SK-N-MC (cell line): Measurements from ENCODE around the gene OR4K5.

ENCODE experiments used
- EZH2 ChIP-seq: fragments of 200-600 bp; sonication (generic); IDR thresholded peaks from one replicate; pipeline ENCODE4 v1.6.1; 2017; ENCODE audit warnings: antibody characterized with exemption
- FOXP2 ChIP-seq: optimal IDR thresholded peaks from 2 replicates; pipeline ENCODE3; 2011; ENCODE audit warnings: mild to moderate bottlenecking, moderate library complexity; ENCODE audit not compliant: insufficient read depth; ENCODE audit errors: extremely low read length, control extremely low read depth
- POLR2AphosphoS5 ChIP-seq: IDR thresholded peaks from 2 replicates; pipeline ENCODE4 v1.6.1; 2012; ENCODE audit warnings: mild to moderate bottlenecking, low read depth, low read length, borderline replicate concordance

DNA sequence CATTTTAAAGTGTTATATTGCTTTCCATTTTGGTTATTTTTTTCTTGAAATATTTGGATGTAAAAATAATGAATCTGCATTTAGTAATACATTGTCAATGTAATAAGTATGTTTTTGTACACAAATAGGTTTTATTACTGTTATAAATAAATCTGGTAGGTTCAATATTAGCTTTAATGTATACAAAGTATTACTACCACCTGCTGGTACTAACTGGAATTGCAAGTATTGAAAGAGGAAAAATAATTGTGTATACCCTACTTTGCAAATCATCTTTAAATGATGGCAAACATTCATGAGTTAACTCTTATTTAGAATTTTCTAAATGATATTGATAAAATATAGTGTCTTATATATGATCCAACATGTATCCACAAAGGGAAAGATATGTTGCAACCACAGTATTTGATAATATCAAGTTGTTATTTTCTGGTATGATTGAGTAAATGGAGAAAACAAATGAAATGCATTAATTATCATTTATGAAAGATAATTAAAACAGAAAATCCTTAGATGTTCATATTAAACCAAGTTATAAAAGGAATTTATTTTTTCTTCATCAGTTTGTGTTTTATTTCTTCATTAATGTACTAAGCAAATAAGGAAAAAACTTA lies 42.3 kb upstream of the OR4K5 start:
- TF ChIP-seq POLR2AphosphoS5: no peak
- TF ChIP-seq EZH2: no peak
- TF ChIP-seq FOXP2: no peak
